ENCODE measurements around the gene GTF3C5. TPM values are rescaled to one million over a fixed set of nuclear protein-coding genes. Genes with fewer than 3 reads are reported as not detected.

GTF3C5 gene
- total and polyA plus RNA-seq, 9 of the 15 experiments (the other 6 are each of a cell fraction or from before 2014, with no cell fraction given) = 3.8 to 118 (median 83.7) TPM

GRCh38 chr9:133004091-133004998 is 26.5 kb upstream of the GTF3C5 start (continued):
- TF ChIP-seq NR0B1 (IDR thresholded peaks at IDR 0.05; ENCODE audit: partially characterized antibody) (no peak), ZNF217 (CRISPR knock-in tag; IDR thresholded peaks at IDR 0.05) (no peak), ZNF76 (CRISPR knock-in tag; IDR thresholded peaks at IDR 0.05; ENCODE audit: borderline replicate concordance) (peak; percentile 82; the same call in 1 of the 2 replicates), SMARCA5 (IDR thresholded peaks at IDR 0.05) (peak; percentile 80), HDAC2 (IDR thresholded peaks at IDR 0.05) (peak; percentile 100), ZNF398 (CRISPR knock-in tag; IDR thresholded peaks at IDR 0.05) (no peak), BACH1 (tag; IDR thresholded peaks at IDR 0.05) (peak; percentile 71; the same call in 1 of the 2 replicates), TEAD4 (IDR thresholded peaks at IDR 0.05; ENCODE audit: low read length) (peak; percentile 97), TEAD4 (CRISPR knock-in tag; IDR thresholded peaks at IDR 0.05; ENCODE audit: borderline replicate concordance) (no peak), TCF3 (CRISPR knock-in tag; IDR thresholded peaks at IDR 0.05) (peak; percentile 99), RB1 (IDR thresholded peaks at IDR 0.05; ENCODE audit: low read depth) (peak; percentile 54; the same call in 1 of the 2 replicates), ZFX (CRISPR knock-in tag; IDR thresholded peaks at IDR 0.05) (peak; percentile 77), ZNF311 (CRISPR knock-in tag; IDR thresholded peaks at IDR 0.05) (peak; percentile 85; the same call in 1 of the 2 replicates), MAZ (CRISPR knock-in tag; conservative IDR thresholded peaks at IDR 0.05 in 1 of 2, IDR thresholded peaks at IDR 0.05 in 1 of 2) (peak; percentile 74 to 97), PHB2 (IDR thresholded peaks at IDR 0.05; ENCODE audit: low read depth) (peak; percentile 91), TCFL5 (CRISPR knock-in tag; conservative IDR thresholded peaks at IDR 0.05) (peak; percentile 50; the same call in 1 of the 2 replicates), ZNF79 (CRISPR knock-in tag; IDR thresholded peaks at IDR 0.05; ENCODE audit: low read depth) (peak; percentile 44; the same call in 1 of the 2 replicates), CXXC5 (CRISPR knock-in tag; IDR thresholded peaks at IDR 0.05) (peak; percentile 79), FOXK2 (conservative IDR thresholded peaks at IDR 0.05 in 1 of 2, IDR thresholded peaks at IDR 0.05 in 1 of 2; ENCODE audit: low read depth in 2 of 2) (peak in 1 of 2 experiments; percentile 63; a peak in 3 of 4 replicates), DEAF1 (CRISPR knock-in tag; IDR thresholded peaks at IDR 0.05) (0 out of 2 replicates have a peak, but pooled peaks have one; percentile 22), NFIC (IDR thresholded peaks at IDR 0.05) (peak; percentile 96), SMAD1 (IDR thresholded peaks at IDR 0.05; ENCODE audit: low read depth, low read length, partially characterized antibody) (peak; percentile 89), GTF2F1 (IDR thresholded peaks at IDR 0.05; ENCODE audit: low read depth, low read length) (no peak)
